OCI-LY1 (cell line): ENCODE results near the gene OSBPL3.

Source experiments
- H2AFZ ChIP-seq: fragments of 200-600 bp; sonication (generic), shearing (Covaris generic); 2 replicates; pipeline ENCODE4 v1.6.0; 2014; ENCODE audit warnings: antibody characterized with exemption, mild to moderate bottlenecking, low read length
- H3F3A ChIP-seq: fragments of 200-600 bp; sonication (generic), shearing (Covaris generic); 2 replicates; pipeline ENCODE4 v1.6.0; 2014; ENCODE audit warnings: mild to moderate bottlenecking, antibody characterized with exemption, low read length, moderate library complexity; ENCODE audit not compliant: insufficient read depth
- H3K27ac ChIP-seq: fragments of 200-600 bp; sonication (generic); 2 replicates; pipeline ENCODE4 v1.5.1; 2014; ENCODE audit warnings: low read length, mixed run types, mild to moderate bottlenecking, low read depth; ENCODE audit not compliant: poor library complexity, severe bottlenecking
- H3K27me3 ChIP-seq: fragments of 200-600 bp; sonication (generic); 2 replicates; pipeline ENCODE4 v1.6.0; 2014; ENCODE audit warnings: antibody characterized with exemption, mild to moderate bottlenecking, low read length, moderate library complexity; ENCODE audit not compliant: insufficient read depth
- H3K36me3 ChIP-seq: fragments of 200-600 bp; sonication (generic); 2 replicates; pipeline ENCODE4 v1.6.1; 2014; ENCODE audit warnings: mild to moderate bottlenecking, antibody characterized with exemption, low read length, moderate library complexity, mixed read lengths; ENCODE audit not compliant: insufficient read depth
- H3K4me1 ChIP-seq: fragments of 200-600 bp; sonication (generic); 2 replicates; pipeline ENCODE4 v1.5.1; 2014; ENCODE audit warnings: mild to moderate bottlenecking, low read length, moderate library complexity; ENCODE audit not compliant: insufficient read depth, severe bottlenecking
- H3K4me2 ChIP-seq: fragments of 200-600 bp; sonication (generic), shearing (Covaris generic); 2 replicates; pipeline ENCODE4 v1.6.1; 2014; ENCODE audit warnings: low read length
- H3K4me3 ChIP-seq: fragments of 200-600 bp; sonication (generic); 2 replicates; pipeline ENCODE4 v1.5.1; 2014; ENCODE audit warnings: low read length, low read depth, mild to moderate bottlenecking, mixed read lengths; ENCODE audit not compliant: poor library complexity, severe bottlenecking
- H3K79me2 ChIP-seq: fragments of 200-600 bp; shearing (Covaris generic); 2 replicates; pipeline ENCODE4 v1.6.1; 2016; ENCODE audit warnings: mixed run types, low read length, mixed read lengths; ENCODE audit not compliant: insufficient read depth
- H3K9ac ChIP-seq: fragments of 200-600 bp; sonication (generic), shearing (Covaris generic); 2 replicates; pipeline ENCODE4 v1.6.1; 2014; ENCODE audit warnings: mild to moderate bottlenecking, low read length, mixed read lengths
- H3K9me2 ChIP-seq: fragments of 200-600 bp; sonication (generic), shearing (Covaris generic); 2 replicates; pipeline ENCODE4 v1.6.1; 2014; ENCODE audit warnings: low read depth, mild to moderate bottlenecking, low read length, mixed read lengths
- H3K9me3 ChIP-seq: fragments of 200-600 bp; shearing (Covaris generic); 2 replicates; pipeline ENCODE4 v1.6.1; 2014; ENCODE audit warnings: low read length, mixed read lengths
- H4K20me1 ChIP-seq: fragments of 200-600 bp; sonication (generic), shearing (Covaris generic); 2 replicates; pipeline ENCODE4 v1.6.0; 2016; ENCODE audit warnings: mild to moderate bottlenecking, low read length; ENCODE audit not compliant: insufficient read depth
- EZH2 ChIP-seq: fragments of 200-600 bp; sonication (generic), shearing (Covaris generic); IDR thresholded peaks from 2 replicates; pipeline ENCODE4 v1.8.0; 2017; ENCODE audit warnings: borderline replicate concordance, mixed run types, mild to moderate bottlenecking, antibody characterized with exemption, low read length, moderate library complexity, mixed read lengths
- TF ChIP-seq, protein P1 (sequence below): fragments of 200-600 bp; sonication (generic), shearing (Covaris generic); IDR thresholded peaks from 2 replicates; pipeline ENCODE4 v1.5.1; 2017; ENCODE audit warnings: mild to moderate bottlenecking, antibody characterized with exemption, low read length, moderate library complexity, mixed read lengths

Gene OSBPL3

DNA sequence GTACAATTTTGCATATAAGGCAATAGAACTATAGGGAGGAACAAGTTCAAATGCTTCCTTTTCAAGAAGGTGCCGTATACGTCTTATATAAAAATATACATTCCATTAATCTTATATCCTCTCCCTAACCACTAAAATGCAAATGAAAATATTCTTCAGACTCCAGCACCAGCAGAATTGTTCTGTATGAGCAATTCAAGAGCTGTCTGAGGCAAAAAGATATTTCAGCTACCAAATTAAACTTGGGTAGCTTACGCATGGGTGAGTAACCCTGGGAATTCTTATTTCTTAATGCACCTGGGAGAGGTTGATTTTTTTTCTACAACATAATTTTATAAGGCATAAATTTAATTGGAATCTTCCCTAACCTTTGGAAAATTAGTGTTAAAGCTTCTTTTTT, 180.5 kb downstream of the OSBPL3 start:
- Histone ChIP-seq H3K27me3 (no peaks in the 10 kb centered on the region), H3K9me3 (no peaks in the 10 kb centered on the region), H3K79me2 (no peaks in the 10 kb centered on the region), H3K4me1 (peaks cover 8% of the 10 kb centered on the region), H3K9ac (no peak overlapping the region), H3K27ac (no peak overlapping the region), H2AFZ (no peak overlapping the region), H3F3A (no peaks in the 10 kb centered on the region; the same call in 1 of the 2 replicates), H3K36me3 (peaks cover 87% of the 10 kb centered on the region), H4K20me1 (no peaks in the 10 kb centered on the region), H3K4me2 (no peak overlapping the region), H3K9me2 (no peaks in the 10 kb centered on the region), H3K4me3 (no peak overlapping the region)
- TF ChIP-seq, protein P1, sequence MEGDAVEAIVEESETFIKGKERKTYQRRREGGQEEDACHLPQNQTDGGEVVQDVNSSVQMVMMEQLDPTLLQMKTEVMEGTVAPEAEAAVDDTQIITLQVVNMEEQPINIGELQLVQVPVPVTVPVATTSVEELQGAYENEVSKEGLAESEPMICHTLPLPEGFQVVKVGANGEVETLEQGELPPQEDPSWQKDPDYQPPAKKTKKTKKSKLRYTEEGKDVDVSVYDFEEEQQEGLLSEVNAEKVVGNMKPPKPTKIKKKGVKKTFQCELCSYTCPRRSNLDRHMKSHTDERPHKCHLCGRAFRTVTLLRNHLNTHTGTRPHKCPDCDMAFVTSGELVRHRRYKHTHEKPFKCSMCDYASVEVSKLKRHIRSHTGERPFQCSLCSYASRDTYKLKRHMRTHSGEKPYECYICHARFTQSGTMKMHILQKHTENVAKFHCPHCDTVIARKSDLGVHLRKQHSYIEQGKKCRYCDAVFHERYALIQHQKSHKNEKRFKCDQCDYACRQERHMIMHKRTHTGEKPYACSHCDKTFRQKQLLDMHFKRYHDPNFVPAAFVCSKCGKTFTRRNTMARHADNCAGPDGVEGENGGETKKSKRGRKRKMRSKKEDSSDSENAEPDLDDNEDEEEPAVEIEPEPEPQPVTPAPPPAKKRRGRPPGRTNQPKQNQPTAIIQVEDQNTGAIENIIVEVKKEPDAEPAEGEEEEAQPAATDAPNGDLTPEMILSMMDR: no peak
- TF ChIP-seq EZH2: no peak

DNA sequence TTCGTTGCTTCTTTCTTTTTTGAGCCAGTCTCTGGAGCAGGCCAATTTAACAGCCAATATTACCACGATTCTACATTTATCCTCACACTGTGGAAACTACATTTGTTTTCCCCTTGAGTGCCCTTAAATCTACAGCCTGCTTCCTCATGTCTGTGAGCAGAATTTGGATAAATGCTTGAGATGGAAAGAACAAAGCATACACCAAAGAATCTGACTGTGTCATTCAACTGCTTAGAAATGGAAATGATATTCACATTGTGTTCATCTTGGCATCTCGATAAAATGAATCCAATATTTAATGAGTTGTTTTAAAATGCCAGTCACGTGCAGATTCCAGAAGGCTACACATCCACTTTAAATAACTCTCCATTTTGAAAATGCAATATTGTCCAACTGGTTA, 181.7 kb downstream of the OSBPL3 start:
- peaks cover 20% of the 10 kb centered on the region for H3K4me1 ChIP-seq
- no peak overlapping the region for H3K4me3 ChIP-seq
- no peak overlapping the region for H3K9ac ChIP-seq
- H3K79me2 ChIP-seq: no peaks in the 10 kb centered on the region
- H3K9me3 ChIP-seq: no peaks in the 10 kb centered on the region
- no peak overlapping the region for H2AFZ ChIP-seq
- TF ChIP-seq, protein P1: no peak
- no peak for TF ChIP-seq EZH2
- H3K4me2 ChIP-seq: no peak overlapping the region
- no peaks in the 10 kb centered on the region for H3K27me3 ChIP-seq
- H3K27ac ChIP-seq: no peak overlapping the region
- H3K36me3 ChIP-seq: peaks cover 74% of the 10 kb centered on the region
- no peaks in the 10 kb centered on the region for H3K9me2 ChIP-seq
- no peaks in the 10 kb centered on the region for H4K20me1 ChIP-seq
- H3F3A ChIP-seq: no peaks in the 10 kb centered on the region; the same call in 1 of the 2 replicates

DNA sequence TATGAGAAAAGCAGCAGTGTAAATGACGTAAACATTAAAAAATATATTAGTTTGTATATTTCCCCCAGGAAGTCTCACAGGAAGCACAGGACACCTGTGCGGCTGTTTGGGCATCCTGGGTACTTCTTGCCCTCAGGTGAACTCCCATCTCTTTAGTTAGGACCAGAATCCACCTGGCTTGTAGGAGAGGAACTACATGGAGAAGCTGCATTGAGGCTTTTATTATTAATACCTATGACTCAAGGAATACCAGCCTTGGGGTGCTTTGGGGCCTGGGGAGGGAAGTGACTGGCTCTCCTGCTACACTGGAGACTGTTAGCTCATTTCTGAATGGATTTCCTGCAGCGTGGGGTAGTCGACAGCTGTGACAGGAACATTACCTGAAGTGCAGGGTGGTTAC, 182.7 kb downstream of the OSBPL3 start:
- Histone ChIP-seq H4K20me1 (no peaks in the 10 kb centered on the region), H3K4me1 (peaks cover 23% of the 10 kb centered on the region), H3K9ac (no peak overlapping the region), H3K36me3 (peaks cover 67% of the 10 kb centered on the region), H3K9me2 (no peaks in the 10 kb centered on the region), H3K27me3 (no peaks in the 10 kb centered on the region), H3K4me3 (no peak overlapping the region), H3F3A (no peaks in the 10 kb centered on the region; the same call in 1 of the 2 replicates), H3K9me3 (no peaks in the 10 kb centered on the region), H3K27ac (no peak overlapping the region), H3K79me2 (no peaks in the 10 kb centered on the region), H3K4me2 (no peak overlapping the region), H2AFZ (no peak overlapping the region)
- no peak for TF ChIP-seq EZH2
- TF ChIP-seq, protein P1: no peak
